IMR-90 (cell line): Measurements from ENCODE around the gene NFASC. TPM values are rescaled to one million over a fixed set of nuclear protein-coding genes. Genes with fewer than 3 reads are reported as not detected.

Experiments
- ATAC-seq: fragments of 200-7000 bp; cut with Tn5 transposase; 2 replicates; pipeline ENCODE4 v1.9.1; 2020; ENCODE audit warnings: low read depth, mild to moderate bottlenecking, moderate library complexity
- BruUV-seq: library from RNA; stranded (reverse); fragments of 400-500 nt; replicated peaks from 2 replicates; lab custom pipeline; 2021; lab: Mats Ljungman, UMichigan
- CTCF ChIA-PET: fragments of 300-600 bp; formaldehyde crosslinking; extraction: SDS; loops from one replicate; lab custom pipeline; 2021; ENCODE audit warnings: antibody characterized with exemption; lab: Yijun Ruan, JAX
- POLR2A ChIA-PET: fragments of 300-600 bp; sonication (Branson Sonifier 250); formaldehyde crosslinking; loops from one replicate; lab custom pipeline; 2022; ENCODE audit warnings: antibody characterized with exemption; ENCODE audit not compliant: unreplicated experiment; lab: Charles Lee
- DNase-seq: peaks from one replicate; pipeline ENCODE4 v3.0.0; 2013
- H2AFZ ChIP-seq: replicated peaks from 2 replicates; pipeline ENCODE3; 2013; ENCODE audit warnings: low read length, mild to moderate bottlenecking; ENCODE audit not compliant: poor library complexity
- H2AK5ac ChIP-seq: 2 replicates; pipeline ENCODE4 v1.6.1; 2013; ENCODE audit warnings: low read depth, low read length, inconsistent platforms
- H2AK9ac ChIP-seq: replicated peaks from 2 replicates; pipeline ENCODE3; 2013; ENCODE audit warnings: mild to moderate bottlenecking, low read depth, low read length, moderate library complexity; ENCODE audit not compliant: poor library complexity
- H2BK120ac ChIP-seq: 2 replicates; pipeline ENCODE4 v1.6.1; 2013; ENCODE audit warnings: low read depth, low read length, inconsistent platforms
- H2BK15ac ChIP-seq: 3 replicates; pipeline ENCODE4 v1.6.1; 2013; ENCODE audit warnings: low read depth, low read length, inconsistent platforms
- H2BK20ac ChIP-seq: 2 replicates; pipeline ENCODE4 v1.6.1; 2013; ENCODE audit warnings: low read depth, mild to moderate bottlenecking, inconsistent platforms, low read length, moderate library complexity
- H2BK5ac ChIP-seq: 2 replicates; pipeline ENCODE4 v1.6.1; 2013; ENCODE audit warnings: mild to moderate bottlenecking, low read depth, low read length, inconsistent platforms; ENCODE audit not compliant: poor library complexity, severe bottlenecking
- H3K14ac ChIP-seq: replicated peaks from 2 replicates; pipeline ENCODE4 v1.6.1; 2013; ENCODE audit warnings: low read depth, low read length, inconsistent platforms
- H3K18ac ChIP-seq: 2 replicates; pipeline ENCODE4 v1.6.1; 2013; ENCODE audit warnings: low read depth, low read length, control low read depth
- H3K23ac ChIP-seq: 2 replicates; pipeline ENCODE4 v1.6.1; 2013; ENCODE audit warnings: low read depth, low read length, inconsistent platforms
- H3K27ac ChIP-seq: 2 replicates; pipeline ENCODE4 v1.5.1; 2013; ENCODE audit warnings: mild to moderate bottlenecking, control low read depth, low read length; ENCODE audit not compliant: insufficient read depth
- H3K27me3 ChIP-seq: 2 replicates; pipeline ENCODE4 v1.6.1; 2013; ENCODE audit warnings: low read length; ENCODE audit not compliant: control insufficient read depth, insufficient read depth
- H3K36me3 ChIP-seq: 2 replicates; pipeline ENCODE4 v1.6.1; 2013; ENCODE audit warnings: low read length, mixed read lengths; ENCODE audit not compliant: control insufficient read depth, insufficient read depth
- H3K4ac ChIP-seq: 2 replicates; pipeline ENCODE4 v1.6.1; 2013; ENCODE audit warnings: low read depth, low read length, inconsistent platforms
- H3K4me1 ChIP-seq: 2 replicates; pipeline ENCODE4 v1.6.1; 2013; ENCODE audit warnings: low read length, mixed read lengths; ENCODE audit not compliant: control insufficient read depth, insufficient read depth
- H3K4me2 ChIP-seq: 2 replicates; pipeline ENCODE4 v1.6.1; 2013; ENCODE audit warnings: low read depth, mild to moderate bottlenecking, control low read depth, low read length, moderate library complexity
- H3K4me3 ChIP-seq: 2 replicates; pipeline ENCODE4 v1.5.1; 2013; ENCODE audit warnings: low read depth, mild to moderate bottlenecking, control low read depth, low read length, moderate library complexity; ENCODE audit not compliant: insufficient read depth
- H3K56ac ChIP-seq: 2 replicates; pipeline ENCODE4 v1.6.1; 2013; ENCODE audit warnings: low read length, inconsistent platforms; ENCODE audit not compliant: insufficient read depth; ENCODE audit errors: extremely low read depth
- H3K79me1 ChIP-seq, 2 experiments: 2 replicates each; pipeline ENCODE4 v1.6.1; 2013; ENCODE audit warnings: low read length in 2 of 2, inconsistent platforms in 1 of 2, low read depth in 1 of 2
- H3K9ac ChIP-seq: 2 replicates; pipeline ENCODE4 v1.6.1; 2013; ENCODE audit warnings: low read depth, low read length, control low read depth
- H3K9me1 ChIP-seq: 2 replicates; pipeline ENCODE4 v1.6.1; 2013; ENCODE audit warnings: low read length, inconsistent platforms; ENCODE audit not compliant: insufficient read depth
- H3K9me3 ChIP-seq: 2 replicates; pipeline ENCODE4 v1.6.1; 2013; ENCODE audit warnings: low read length; ENCODE audit not compliant: control insufficient read depth, insufficient read depth
- H4K20me1 ChIP-seq: 2 replicates; pipeline ENCODE4 v1.6.1; 2013; ENCODE audit warnings: low read length, inconsistent platforms; ENCODE audit not compliant: insufficient read depth
- H4K5ac ChIP-seq: 2 replicates; pipeline ENCODE4 v1.6.1; 2013; ENCODE audit warnings: mild to moderate bottlenecking, low read depth, low read length, control low read depth
- H4K8ac ChIP-seq, 2 experiments: 2 replicates each; pipeline ENCODE4 v1.6.1; 2013; ENCODE audit warnings: low read depth in 2 of 2, low read length in 2 of 2, control low read depth in 1 of 2, inconsistent platforms in 1 of 2
- H4K91ac ChIP-seq: 2 replicates; pipeline ENCODE4 v1.6.1; 2013; ENCODE audit warnings: low read depth, low read length, inconsistent platforms; ENCODE audit not compliant: insufficient read depth
- BHLHE40 ChIP-seq: fragments of 150-350 bp; IDR thresholded peaks from 2 replicates; pipeline ENCODE4 v1.6.1; 2016; ENCODE audit warnings: mild to moderate bottlenecking, low read depth, low read length
- CEBPB ChIP-seq: IDR thresholded peaks from 2 replicates; pipeline ENCODE4 v1.6.1; 2012; ENCODE audit warnings: low read depth, low read length, improper control_type of control experiment
- CHD1 ChIP-seq: IDR thresholded peaks from 2 replicates; pipeline ENCODE4 v1.6.1; 2012; ENCODE audit warnings: low read depth, low read length, improper control_type of control experiment
- FOS ChIP-seq: fragments of 150-350 bp; IDR thresholded peaks from 2 replicates; pipeline ENCODE4 v1.6.1; 2016; ENCODE audit warnings: low read depth, low read length
- MAZ ChIP-seq: IDR thresholded peaks from 2 replicates; pipeline ENCODE4 v1.6.1; 2012; ENCODE audit warnings: low read depth, mild to moderate bottlenecking, low read length, improper control_type of control experiment, moderate library complexity, borderline replicate concordance
- MXI1 ChIP-seq: IDR thresholded peaks from 2 replicates; pipeline ENCODE4 v1.6.1; 2012; ENCODE audit warnings: low read depth, mild to moderate bottlenecking, low read length, moderate library complexity, borderline replicate concordance
- NFE2L2 ChIP-seq: fragments of 150-350 bp; IDR thresholded peaks from 2 replicates; pipeline ENCODE4 v1.6.1; 2016; ENCODE audit warnings: low read depth, mild to moderate bottlenecking, low read length
- POLR2A ChIP-seq: IDR thresholded peaks from 2 replicates; pipeline ENCODE4 v1.6.1; 2012; ENCODE audit warnings: mild to moderate bottlenecking, low read depth, low read length
- RAD21 ChIP-seq: IDR thresholded peaks from 2 replicates; pipeline ENCODE4 v1.6.1; 2012; ENCODE audit warnings: low read length, improper control_type of control experiment
- RFX5 ChIP-seq: IDR thresholded peaks from 2 replicates; pipeline ENCODE4 v1.8.0; 2012; ENCODE audit warnings: low read depth, mild to moderate bottlenecking, low read length, moderate library complexity
- SMC3 ChIP-seq: fragments of 150-350 bp; IDR thresholded peaks from 2 replicates; pipeline ENCODE4 v1.6.1; 2016; ENCODE audit warnings: low read depth, mild to moderate bottlenecking, antibody characterized with exemption, low read length, moderate library complexity
- WGBS, 2 experiments: methylation state at CpG; one replicate each; pipeline versions ENCODE4 v1.1.5 to v1.1.7; 2013; ENCODE audit warnings: missing lambda C conversion rate in 2 of 2; ENCODE audit not compliant: insufficient read length in 1 of 2; ENCODE audit errors: extremely low coverage in 2 of 2; 5-methylcytosine and 5-hydroxymethylcytosine counted together
- dilution Hi-C: fragments of 300-500 bp; cut with HindIII; formaldehyde crosslinking; loops from one replicate; pipeline ENCODE4 v1.14.3; 2018; ENCODE audit warnings: low sequenced_read_pairs; ENCODE audit not compliant: unreplicated experiment
- in situ Hi-C: fragments of 300-500 bp; cut with MboI; formaldehyde crosslinking; loops from 3 replicates; pipeline ENCODE4 v1.14.3; 2019; ENCODE audit warnings: low sequenced_read_pairs, inconsistent platforms, mixed read lengths
- intact Hi-C: fragments of 100-400 bp; cut with micrococcal nuclease; formaldehyde crosslinking; loops from 2 replicates; pipeline ENCODE4 v1.10.0; 2022
- polyA plus RNA-seq, 3 experiments: library from polyadenylated mRNA; depleted of rRNA; stranded (reverse); fragments of >200 nt; gene quantifications; 2 replicates each; pipeline ENCODE4 v1.2.3, GENCODE V29; 2012; ENCODE audit warnings: low replicate concordance in 1 of 3
- total RNA-seq: library from RNA; depleted of rRNA; stranded (reverse); fragments of >200 nt; gene quantifications from 2 replicates; pipeline ENCODE4 v1.2.3, GENCODE V29; 2012
- TF ChIP-seq, protein P1 (sequence below): fragments of 150-350 bp; IDR thresholded peaks from 2 replicates; pipeline ENCODE4 v1.6.1; 2017; ENCODE audit warnings: mild to moderate bottlenecking, antibody characterized with exemption, low read length, low read depth
- TF ChIP-seq, protein P2 (sequence below): fragments of 150-350 bp; IDR thresholded peaks from 2 replicates; pipeline ENCODE4 v1.6.1; 2016; ENCODE audit warnings: low read depth, mild to moderate bottlenecking, low read length, moderate library complexity, borderline replicate concordance

The NFASC gene
- total and polyA plus RNA-seq, 2 of the 4 experiments (the other 2 are of a cell fraction): 0.18 to 0.79 TPM

DNA sequence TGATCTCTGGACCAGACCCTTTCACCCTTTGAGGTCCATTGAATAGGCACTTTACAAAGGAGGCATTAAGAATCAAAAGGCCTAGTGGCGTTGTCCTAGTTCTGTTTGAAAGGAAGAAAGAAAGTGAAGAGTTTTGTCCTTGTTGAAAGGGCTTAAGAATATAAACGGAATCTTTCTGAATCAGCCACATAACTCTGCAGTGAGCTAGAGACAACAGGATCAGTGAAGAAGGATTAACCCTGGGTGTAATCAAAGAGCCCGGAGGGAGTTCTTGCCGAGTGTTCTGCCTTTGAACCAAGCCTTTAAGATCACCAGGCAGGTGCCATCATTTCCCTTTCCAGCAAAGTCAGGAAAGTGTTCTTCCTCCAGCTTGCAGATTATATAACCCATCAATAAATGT is 117.5 kb downstream of the NFASC start:
- Histone ChIP-seq H3K56ac (no peak overlapping the region), H2AFZ (no peak overlapping the region), H2AK5ac (no peak overlapping the region), H3K4ac (no peak overlapping the region), H3K4me1 (no peaks in the 10 kb centered on the region), H3K27ac (no peak overlapping the region), H3K9me1 (no peaks in the 10 kb centered on the region), H3K18ac (no peak overlapping the region), H4K8ac (no peak overlapping the region), H2BK120ac (no peak overlapping the region), H3K27me3 (peaks cover 52% of the 10 kb centered on the region), H4K5ac (no peak overlapping the region), H3K4me3 (no peak overlapping the region), H4K91ac (no peak overlapping the region), H2BK20ac (no peak overlapping the region), H3K36me3 (no peaks in the 10 kb centered on the region), H2BK5ac (no peak overlapping the region), H3K14ac (no peak overlapping the region), H4K20me1 (no peaks in the 10 kb centered on the region), H3K9me3 (no peaks in the 10 kb centered on the region), H2AK9ac (no peak overlapping the region), H3K9ac (no peak overlapping the region), H3K4me2 (no peak overlapping the region), H3K79me1 (no peaks in the 10 kb centered on the region), H2BK15ac (no peak overlapping the region), H3K23ac (no peak overlapping the region)
- intact Hi-C loops: loop anchor here (2.0 kb wide), 1 partner anchor 337 kb away; no protein-coding TSS in a partner anchor
- DNase-seq: no peak
- POLR2A ChIA-PET: no interaction called here
- no CpG with 5 or more reads among the region's 4 CpGs for WGBS, 2 experiments
- dilution Hi-C loops: no loop called here
- in situ Hi-C loops: loop anchor here (5.0 to 10.0 kb wide), 2 partner anchors 74 to 347 kb away; no protein-coding TSS in a partner anchor
- no TSS peak for BruUV-seq
- CTCF ChIA-PET: interaction anchor here (1.2 to 2.8 kb wide), 3 partner anchors 73 to 268 kb away, joined by 3 to 31 read pairs (median 19); no protein-coding TSS in a partner anchor
- no peak for ATAC-seq
- TF ChIP-seq FOS (no peak), MXI1 (no peak), MAZ (no peak), CEBPB (no peak), NFE2L2 (no peak), SMC3 (no peak), RFX5 (no peak), BHLHE40 (no peak), CHD1 (no peak), RAD21 (no peak), POLR2A (no peak)
- TF ChIP-seq, protein P1, sequence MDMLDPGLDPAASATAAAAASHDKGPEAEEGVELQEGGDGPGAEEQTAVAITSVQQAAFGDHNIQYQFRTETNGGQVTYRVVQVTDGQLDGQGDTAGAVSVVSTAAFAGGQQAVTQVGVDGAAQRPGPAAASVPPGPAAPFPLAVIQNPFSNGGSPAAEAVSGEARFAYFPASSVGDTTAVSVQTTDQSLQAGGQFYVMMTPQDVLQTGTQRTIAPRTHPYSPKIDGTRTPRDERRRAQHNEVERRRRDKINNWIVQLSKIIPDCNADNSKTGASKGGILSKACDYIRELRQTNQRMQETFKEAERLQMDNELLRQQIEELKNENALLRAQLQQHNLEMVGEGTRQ: no peak
- TF ChIP-seq, protein P2, sequence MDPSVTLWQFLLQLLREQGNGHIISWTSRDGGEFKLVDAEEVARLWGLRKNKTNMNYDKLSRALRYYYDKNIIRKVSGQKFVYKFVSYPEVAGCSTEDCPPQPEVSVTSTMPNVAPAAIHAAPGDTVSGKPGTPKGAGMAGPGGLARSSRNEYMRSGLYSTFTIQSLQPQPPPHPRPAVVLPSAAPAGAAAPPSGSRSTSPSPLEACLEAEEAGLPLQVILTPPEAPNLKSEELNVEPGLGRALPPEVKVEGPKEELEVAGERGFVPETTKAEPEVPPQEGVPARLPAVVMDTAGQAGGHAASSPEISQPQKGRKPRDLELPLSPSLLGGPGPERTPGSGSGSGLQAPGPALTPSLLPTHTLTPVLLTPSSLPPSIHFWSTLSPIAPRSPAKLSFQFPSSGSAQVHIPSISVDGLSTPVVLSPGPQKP: no peak
